Endothelial cell (in vitro differentiated cells): ENCODE measurements around the gene CGNL1. TPM values are rescaled to one million over a fixed set of nuclear protein-coding genes. Genes with fewer than 3 reads are reported as not detected.

Source experiments
- DNase-seq: peaks from one replicate; pipeline ENCODE4 v3.0.0; 2021; ENCODE audit warnings: low spot score
- H3K27ac Mint-ChIP-seq: one replicate; pipeline ENCODE4 v1.8.0; 2021; ENCODE audit warnings: mixed read lengths, inconsistent platforms; ENCODE audit not compliant: unreplicated experiment
- H3K27me3 Mint-ChIP-seq: one replicate; pipeline ENCODE4 v1.8.0; 2021; ENCODE audit warnings: mild to moderate bottlenecking, moderate library complexity, mixed read lengths, inconsistent platforms; ENCODE audit not compliant: unreplicated experiment
- H3K36me3 Mint-ChIP-seq: one replicate; pipeline ENCODE4 v1.8.0; 2021; ENCODE audit warnings: mild to moderate bottlenecking, low read depth, mixed read lengths, inconsistent platforms; ENCODE audit not compliant: unreplicated experiment
- H3K4me1 Mint-ChIP-seq: one replicate; pipeline ENCODE4 v1.8.0; 2021; ENCODE audit warnings: mild to moderate bottlenecking, mixed read lengths, inconsistent platforms; ENCODE audit not compliant: unreplicated experiment
- H3K4me3 Mint-ChIP-seq: one replicate; pipeline ENCODE4 v1.8.0; 2021; ENCODE audit warnings: mild to moderate bottlenecking, mixed read lengths, inconsistent platforms; ENCODE audit not compliant: unreplicated experiment
- H3K9me3 Mint-ChIP-seq: one replicate; pipeline ENCODE4 v1.8.0; 2021; ENCODE audit warnings: mixed read lengths, inconsistent platforms; ENCODE audit not compliant: unreplicated experiment
- CTCF ChIP-seq: fragments of 200-600 bp; sonication (generic); IDR thresholded peaks from one replicate; pipeline ENCODE4 v1.5.0; 2021; ENCODE audit warnings: antibody characterized with exemption; ENCODE audit not compliant: unreplicated experiment
- total RNA-seq: library from RNA; stranded (reverse); fragmentation: NEBNext Ultra II Directional; extraction: Animal tissue kit (Norgen Biotek cat#: 25700); gene quantifications from one replicate; pipeline ENCODE4 v1.2.1, GENCODE V29; 2021; ENCODE audit not compliant: unreplicated experiment

CGNL1 gene
- total RNA-seq, 1 donor from 2014 or later = 238 TPM

GRCh38 chr15:57377478-57377847 lies 1.2 kb downstream of the CGNL1 start:
- Mint-ChIP-seq H3K4me1 (peaks cover 55% of the 10 kb centered on the region), H3K27me3 (peaks cover 5% of the 10 kb centered on the region), H3K27ac (peak overlapping the region; percentile 11), H3K4me3 (peak overlapping the region; percentile 96), H3K9me3 (no peaks in the 10 kb centered on the region), H3K36me3 (peaks cover 27% of the 10 kb centered on the region)
- DNase-seq = no peak
- no peak for TF ChIP-seq CTCF

- Mint-ChIP-seq H3K9me3 (no peaks in the 10 kb centered on the region), H3K4me1 (peaks cover 67% of the 10 kb centered on the region), H3K36me3 (peaks cover 32% of the 10 kb centered on the region), H3K27ac (no peak overlapping the region), H3K4me3 (peak overlapping the region; percentile 96), H3K27me3 (peaks cover 5% of the 10 kb centered on the region)
- no peak for DNase-seq
- no peak for TF ChIP-seq CTCF
Measured at GRCh38 chr15:57379487-57379886, 3.2 kb downstream of the CGNL1 start.

GRCh38 chr15:57380854-57381253 lies 4.5 kb downstream of the CGNL1 start:
- H3K4me3 Mint-ChIP-seq = peak overlapping the region; percentile 82
- peaks cover 3% of the 10 kb centered on the region for H3K27me3 Mint-ChIP-seq
- no peak for DNase-seq
- peaks cover 70% of the 10 kb centered on the region for H3K4me1 Mint-ChIP-seq
- TF ChIP-seq CTCF = no peak
- peaks cover 33% of the 10 kb centered on the region for H3K36me3 Mint-ChIP-seq
- no peak overlapping the region for H3K27ac Mint-ChIP-seq
- no peaks in the 10 kb centered on the region for H3K9me3 Mint-ChIP-seq

GRCh38 chr15:57382215-57382614 lies 5.9 kb downstream of the CGNL1 start:
- Mint-ChIP-seq H3K4me3 (peak overlapping the region; percentile 56), H3K4me1 (peaks cover 77% of the 10 kb centered on the region), H3K36me3 (peaks cover 40% of the 10 kb centered on the region), H3K9me3 (no peaks in the 10 kb centered on the region), H3K27me3 (peaks cover 3% of the 10 kb centered on the region), H3K27ac (peak overlapping the region; percentile 44)
- TF ChIP-seq CTCF = no peak
- no peak for DNase-seq

GRCh38 chr15:57382969-57383368 lies 6.7 kb downstream of the CGNL1 start:
- H3K4me1 Mint-ChIP-seq = peaks cover 77% of the 10 kb centered on the region
- no peak for DNase-seq

More at GRCh38 chr15:57382969-57383368, 6.7 kb downstream of the CGNL1 start:
- Mint-ChIP-seq H3K27ac (no peak overlapping the region), H3K27me3 (peaks cover 3% of the 10 kb centered on the region), H3K9me3 (no peaks in the 10 kb centered on the region), H3K36me3 (peaks cover 39% of the 10 kb centered on the region), H3K4me3 (no peak overlapping the region)
- TF ChIP-seq CTCF = no peak
